Hindlimb muscle (tissue), 1 donor: ENCODE measurements around the gene FAM200A. TPM values are rescaled to one million over a fixed set of nuclear protein-coding genes. Genes with fewer than 3 reads are reported as not detected.
"Not testable (repeated sequence)": the region's sequence is repeated elsewhere in the genome, so short reads cannot be mapped to it uniquely, and the experiment has no call there.

Source experiments
- DNase-seq: peaks from one replicate; pipeline ENCODE4 v3.0.0-alpha.2; 2013
- polyA plus RNA-seq: library from polyadenylated mRNA; unstranded; fragments of 120-200 nt; gene quantifications from one replicate; pipeline ENCODE4 v1.2.1, GENCODE V29; 2013; ENCODE audit not compliant: insufficient read length

The FAM200A gene
- 8.9 TPM for polyA plus RNA-seq

DNA sequence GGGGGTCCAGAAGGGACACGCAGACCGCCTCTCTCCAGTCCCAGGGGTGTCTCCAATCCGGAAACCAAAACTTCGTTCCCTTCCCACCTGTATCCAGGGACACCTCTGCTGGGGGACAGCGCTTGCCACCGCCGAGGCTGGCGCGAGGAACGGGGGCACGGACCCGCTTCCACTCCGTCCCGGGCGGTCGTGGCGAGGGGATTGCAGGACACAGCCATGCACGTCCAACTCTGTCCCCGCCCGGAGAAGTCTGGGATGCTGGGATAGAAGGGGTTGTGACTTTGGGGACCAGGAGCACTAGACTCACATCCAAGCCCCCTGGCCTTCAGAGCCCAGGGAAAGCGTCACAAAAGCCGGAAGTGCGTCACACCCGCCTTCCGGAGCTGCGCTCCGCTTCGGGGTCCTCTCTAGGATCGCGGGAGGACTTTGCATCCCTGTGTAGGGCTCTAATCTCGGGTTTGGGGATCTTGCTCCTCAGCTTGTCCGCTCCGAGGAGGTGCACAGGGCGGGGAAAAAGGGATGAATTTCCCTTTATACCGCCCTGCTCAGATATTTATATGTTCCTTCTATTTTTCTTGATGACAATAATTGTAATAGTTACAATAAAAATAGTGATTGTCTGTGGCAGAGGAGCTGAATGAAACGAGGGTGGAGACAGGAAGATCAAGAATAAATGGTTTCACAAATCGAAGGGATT lies at the start of gene FAM200A:
FAM200A (minus strand) TSS at position 348 of the 697 bp plus-strand sequence. CDS start 3,707 bp downstream, outside the sequence.
- peak; percentile 97 for DNase-seq

DNA sequence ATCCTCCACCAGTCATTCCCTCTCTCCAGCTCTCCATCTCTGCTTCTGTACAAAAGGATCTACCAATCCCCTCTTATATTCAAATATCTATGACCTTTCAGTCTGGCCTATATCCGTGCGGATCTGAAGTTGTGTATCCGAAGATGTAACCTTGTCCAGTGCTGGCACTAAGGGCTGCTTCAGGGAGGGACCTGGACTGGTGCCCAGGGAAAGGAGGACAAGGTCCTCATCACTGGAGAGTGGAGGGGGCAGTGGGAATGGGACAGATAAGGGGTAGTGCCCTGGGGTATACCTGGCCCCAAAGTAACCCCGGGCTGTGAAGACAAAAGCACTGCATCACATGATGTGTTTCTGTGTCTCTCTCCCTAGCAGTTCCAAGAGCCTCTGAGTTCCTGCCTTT lies 47.9 kb upstream of the FAM200A start:
- DNase-seq: no peak

DNA sequence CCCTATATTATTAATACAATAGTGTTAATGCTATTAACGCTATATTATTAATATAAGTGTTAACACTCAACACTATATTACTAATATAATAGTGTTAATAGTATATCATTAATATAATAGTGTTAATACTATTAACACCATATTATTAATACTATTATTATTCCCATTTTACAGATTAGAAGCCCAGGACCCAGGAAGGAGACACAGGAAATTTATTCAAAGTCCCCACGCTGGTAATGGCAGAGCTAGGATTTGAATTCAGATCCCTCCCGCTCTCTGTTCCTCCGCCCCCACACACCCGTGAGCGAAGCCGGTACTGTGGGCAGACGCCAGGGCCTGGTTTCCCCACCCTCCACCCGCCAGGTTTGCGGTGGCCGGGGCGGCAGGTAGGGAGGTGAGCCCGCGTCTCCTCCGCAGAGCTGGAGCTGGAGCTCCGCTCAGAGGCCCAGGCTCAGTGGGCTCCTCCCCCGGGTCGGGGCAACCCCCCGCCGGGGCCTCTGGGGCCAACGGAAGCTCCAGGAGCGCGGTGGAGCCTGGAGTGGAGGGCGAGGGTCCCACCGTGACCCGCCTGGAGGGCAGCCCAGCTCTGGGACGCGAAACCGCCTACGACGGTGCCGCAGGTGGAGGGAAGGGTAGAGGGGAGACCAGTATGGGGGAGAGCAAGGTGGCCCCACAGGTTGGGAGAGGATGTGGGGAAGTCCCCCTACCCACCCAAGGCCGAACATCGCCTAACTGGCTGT lies 46.0 kb upstream of the FAM200A start, which contains the start of gene TMEM225B:
TMEM225B (plus strand) TSS at position 506 of the 740 bp plus-strand sequence. CDS start 6,122 bp downstream, outside the sequence.
- no peak for DNase-seq

DNA sequence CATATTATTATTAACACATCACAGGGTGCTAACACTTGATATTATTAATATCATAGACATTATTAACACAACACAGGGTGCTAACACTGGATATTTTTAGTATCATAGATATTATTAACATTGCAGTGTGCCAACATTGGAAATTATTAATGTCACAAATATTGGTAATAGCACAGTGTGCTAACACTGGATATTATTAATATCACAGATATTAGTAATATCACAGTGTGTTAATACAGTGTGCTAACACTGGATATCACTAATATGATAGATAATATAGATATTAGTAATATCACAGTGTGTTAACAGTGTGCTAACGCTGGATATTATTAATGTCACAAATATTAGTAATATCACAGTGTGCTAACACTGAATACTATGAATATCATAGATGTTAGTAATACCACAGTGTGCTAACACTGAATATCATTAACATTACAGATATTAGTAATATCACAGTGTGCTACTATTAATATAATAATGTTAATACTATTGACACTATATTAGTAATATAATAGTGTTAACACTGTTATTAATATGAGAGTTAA lies 44.6 kb upstream of the FAM200A start:
- no peak for DNase-seq

DNA sequence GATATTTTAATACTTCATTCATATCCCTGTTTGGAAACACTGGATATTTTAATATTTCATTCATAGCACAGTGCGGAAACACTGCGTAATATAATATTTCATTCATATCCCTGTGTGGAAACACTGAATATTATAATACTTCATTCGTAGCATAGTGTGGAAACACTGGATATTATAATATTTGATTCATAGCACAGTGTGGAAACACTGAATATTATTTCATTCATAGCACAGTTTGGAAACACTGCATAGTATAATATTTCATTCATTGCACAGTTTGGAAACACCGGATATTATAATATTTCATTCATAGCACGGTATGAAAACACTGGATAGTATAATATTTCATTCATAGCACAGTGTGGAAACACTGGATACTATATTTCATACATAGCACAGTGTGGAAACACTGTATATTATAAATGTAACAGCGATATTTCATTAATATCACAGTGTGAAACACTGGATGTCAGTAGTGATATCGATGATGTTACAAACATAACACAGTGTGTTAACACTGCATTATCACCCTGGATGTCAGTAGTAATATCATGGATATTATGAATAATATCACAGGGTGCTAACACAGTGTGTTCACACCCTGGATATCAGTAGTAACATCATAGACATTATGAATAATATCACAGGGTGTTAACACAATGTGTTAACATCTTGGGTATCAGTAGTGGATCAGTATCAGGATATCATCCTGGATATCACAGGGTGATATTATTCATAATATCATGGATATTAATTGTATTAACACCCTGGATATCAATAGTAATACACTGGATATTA lies 43.2 kb upstream of the FAM200A start:
- no peak for DNase-seq

DNA sequence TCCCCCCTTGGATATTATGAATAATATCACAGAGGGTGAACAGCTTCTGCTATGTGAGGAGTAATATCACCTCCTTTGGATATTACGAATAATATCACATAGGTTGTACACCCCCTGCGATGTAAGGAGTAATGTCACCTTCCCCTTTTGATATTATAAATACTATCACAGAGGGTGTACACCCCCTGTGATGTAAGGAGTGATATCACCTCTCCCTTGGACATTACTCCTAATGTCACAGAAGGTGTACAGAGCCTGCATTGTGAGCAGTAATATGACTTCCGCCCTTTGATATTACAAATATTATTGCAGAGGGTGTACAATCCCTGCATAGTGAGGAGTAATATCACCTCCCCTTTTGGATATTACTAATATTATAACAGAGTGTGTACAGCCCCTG lies 37.0 kb upstream of the FAM200A start:
- no peak for DNase-seq

DNA sequence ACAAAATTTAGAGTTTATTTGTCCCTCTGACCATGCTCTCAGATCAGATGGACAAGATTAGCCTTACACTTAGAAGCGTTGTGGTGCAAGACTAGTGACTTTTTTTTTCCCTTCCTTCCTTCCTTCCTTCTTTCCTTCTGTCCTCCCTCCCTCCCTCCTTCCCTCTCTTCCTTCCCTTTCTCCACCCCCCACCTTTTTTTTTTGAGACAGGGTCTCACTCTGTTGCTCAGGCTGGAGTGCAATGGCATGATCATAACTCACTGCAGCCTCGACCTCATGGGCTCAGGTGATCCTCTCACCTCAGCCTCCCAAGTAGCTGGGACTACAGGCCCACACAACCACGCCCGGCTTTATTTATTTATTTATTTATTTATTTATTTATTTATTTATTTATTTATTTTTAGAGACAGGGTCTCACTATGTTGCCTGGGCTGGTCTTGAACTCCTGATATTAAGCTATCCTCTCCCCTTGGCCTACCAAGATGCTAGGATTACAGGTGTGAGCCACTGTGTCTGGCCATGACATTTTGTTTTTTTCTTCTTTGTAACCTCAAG lies 28.9 kb upstream of the FAM200A start:
- not testable (repeated sequence) for DNase-seq

DNA sequence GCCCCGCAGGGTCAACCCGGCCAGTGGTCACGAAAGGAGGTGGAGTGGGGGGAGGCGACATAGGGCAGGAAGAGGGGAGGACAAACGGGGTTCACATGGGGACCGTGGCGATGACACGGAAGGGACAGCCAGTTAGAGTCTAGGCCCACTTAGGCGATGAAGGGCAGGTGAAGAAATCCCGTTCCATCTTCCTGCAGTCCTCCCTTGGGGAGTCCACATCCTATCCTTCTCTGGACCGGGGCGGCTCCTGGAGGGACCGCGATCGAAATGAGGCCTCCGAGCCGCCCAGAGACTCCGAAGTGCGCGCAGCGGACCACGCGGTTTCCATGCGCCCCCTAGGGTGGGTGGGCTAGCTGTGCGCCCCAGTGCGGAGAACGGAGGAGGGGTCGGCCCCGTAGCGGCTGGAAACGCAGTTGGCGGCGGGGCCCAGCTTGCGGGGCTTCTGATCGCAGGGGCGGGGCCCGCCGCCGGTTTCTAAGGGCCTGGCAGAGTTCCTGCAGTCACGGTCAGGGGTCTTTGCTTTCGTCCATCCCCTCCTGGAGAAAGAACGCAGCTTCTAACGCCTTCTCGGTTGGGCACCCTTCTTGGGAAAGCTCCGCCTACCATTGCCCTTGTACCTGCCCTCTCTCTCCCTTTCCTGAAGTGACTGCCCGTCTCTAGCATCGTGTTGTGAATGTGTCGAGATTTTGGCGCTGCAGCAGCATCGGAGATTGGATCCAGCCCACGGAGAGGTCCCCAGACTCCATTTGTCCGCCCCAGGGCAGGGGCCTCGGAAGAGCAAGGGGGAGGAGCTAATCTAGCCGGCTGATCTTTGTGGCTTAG lies 28.3 kb upstream of the FAM200A start:
- DNase-seq: peak; percentile 47

DNA sequence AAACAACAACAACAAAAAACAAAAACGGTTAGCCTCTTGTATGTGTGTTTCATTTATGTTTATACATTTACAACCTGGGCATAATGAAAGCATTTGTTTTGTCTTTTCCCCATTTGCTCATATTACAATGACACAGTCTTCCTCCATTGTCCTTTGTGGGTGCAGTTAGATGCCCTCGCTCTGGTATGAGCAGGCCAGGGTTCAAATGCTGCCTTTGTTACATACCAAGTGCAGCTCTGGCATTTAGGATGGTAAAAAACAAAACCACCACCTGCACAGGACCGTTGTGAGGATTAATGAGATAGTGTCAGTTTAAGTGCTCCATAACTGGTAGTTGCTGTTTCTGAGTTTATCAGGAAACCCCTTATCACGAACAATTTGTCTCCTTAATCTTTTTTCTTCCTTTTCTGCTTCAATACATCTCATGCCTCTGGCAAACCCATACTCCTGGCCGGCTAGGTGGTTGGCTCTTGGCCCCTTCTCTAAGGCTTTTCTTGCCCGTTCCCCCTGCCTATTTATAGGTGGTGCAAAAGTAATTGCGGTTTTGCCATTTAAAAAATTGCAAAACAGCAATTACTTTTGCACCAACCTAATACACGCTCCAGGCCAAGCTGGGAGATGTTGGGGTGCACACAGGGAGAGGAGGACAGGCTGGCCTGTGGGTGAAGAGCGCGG lies 27.5 kb upstream of the FAM200A start:
- DNase-seq: no peak

DNA sequence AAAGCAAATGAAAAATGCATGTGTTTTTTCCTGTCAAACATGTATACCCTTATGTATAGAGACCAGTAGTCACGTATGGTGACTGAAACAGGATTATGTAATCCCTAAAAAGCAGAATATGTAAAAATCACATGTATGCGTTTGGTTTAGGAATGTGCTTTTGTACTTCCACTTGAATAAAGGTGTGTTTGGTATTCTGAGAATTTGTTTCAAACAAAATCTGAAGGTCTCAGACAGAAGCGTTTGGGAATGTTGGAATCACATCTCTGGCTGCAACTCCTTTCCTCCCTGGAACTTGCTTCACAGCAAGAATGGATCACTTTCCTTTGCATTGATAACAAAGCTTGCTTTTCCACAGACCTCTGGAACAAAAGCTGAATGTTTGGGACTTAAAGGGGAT lies 24.3 kb upstream of the FAM200A start:
- DNase-seq: no peak

DNA sequence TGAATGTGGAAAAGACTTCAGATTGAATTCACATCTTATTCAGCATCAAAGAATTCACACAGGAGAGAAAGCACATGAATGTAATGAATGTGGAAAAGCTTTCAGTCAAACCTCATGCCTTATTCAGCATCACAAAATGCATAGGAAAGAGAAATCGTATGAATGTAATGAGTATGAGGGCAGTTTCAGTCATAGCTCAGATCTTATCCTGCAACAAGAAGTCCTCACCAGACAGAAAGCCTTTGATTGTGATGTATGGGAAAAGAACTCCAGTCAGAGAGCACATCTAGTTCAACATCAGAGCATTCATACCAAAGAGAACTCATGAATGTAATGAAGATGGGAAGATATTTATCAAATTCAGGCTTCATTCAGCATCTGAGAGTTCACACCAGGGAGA lies 21.3 kb upstream of the FAM200A start:
- no peak for DNase-seq

DNA sequence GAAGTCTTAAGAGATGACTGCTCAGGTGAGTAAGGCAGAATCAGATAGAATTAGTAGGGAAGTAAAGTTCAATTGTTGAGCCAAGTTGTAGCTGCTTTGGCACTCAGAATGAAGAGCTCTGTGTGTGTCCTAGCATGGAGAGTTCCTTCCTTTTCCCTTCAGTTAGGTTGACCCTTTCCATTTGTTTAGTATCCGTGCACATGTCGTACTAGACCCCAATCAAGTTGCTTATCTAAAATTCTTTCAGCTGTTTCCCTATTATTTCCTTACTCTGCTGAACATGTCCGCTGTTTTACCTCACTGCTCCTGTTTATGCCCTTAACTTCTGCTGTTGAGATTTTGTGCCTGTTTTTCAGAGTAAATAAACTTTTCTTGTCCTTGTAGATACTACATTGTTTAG lies 19.9 kb upstream of the FAM200A start:
- no peak for DNase-seq

DNA sequence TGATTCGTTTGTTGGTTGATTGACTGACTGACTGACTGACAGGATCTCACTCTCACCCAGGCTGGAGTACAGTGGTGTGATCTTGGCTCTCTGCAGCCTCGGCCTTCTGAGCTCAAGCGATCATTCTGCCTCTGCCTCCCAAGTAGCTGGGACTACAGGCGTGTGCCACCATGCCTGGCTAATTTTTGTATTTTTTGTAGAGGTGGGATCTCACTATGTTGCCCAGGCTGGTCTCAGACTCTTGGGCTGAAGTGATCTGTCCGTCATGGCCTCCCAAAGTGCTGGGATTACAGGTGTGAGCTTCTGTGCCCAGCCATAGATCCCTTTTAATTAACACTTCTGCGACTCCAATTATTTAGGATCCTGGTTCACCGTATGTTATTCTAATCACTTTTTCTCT lies 16.9 kb upstream of the FAM200A start:
- not testable (repeated sequence) for DNase-seq

DNA sequence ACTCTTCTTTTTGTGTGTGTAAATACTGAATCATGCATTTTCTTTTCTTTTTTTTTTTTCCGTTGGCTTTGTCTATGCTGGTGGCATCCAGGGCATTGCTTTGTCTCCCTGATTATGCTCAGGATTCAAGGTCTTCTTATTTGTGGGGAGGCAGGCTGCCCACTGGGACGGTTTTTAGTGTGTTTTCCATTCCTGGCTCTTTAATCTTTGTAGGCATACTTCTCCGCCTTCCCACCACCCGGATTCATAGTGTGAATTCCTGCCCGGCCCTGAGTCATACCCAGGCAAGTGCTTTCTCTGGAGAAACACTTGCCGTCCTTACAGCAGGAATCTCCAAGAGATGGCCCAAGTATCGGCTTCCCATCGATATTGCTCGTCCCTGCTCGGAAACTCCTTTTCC lies 11.7 kb upstream of the FAM200A start:
- no peak for DNase-seq

DNA sequence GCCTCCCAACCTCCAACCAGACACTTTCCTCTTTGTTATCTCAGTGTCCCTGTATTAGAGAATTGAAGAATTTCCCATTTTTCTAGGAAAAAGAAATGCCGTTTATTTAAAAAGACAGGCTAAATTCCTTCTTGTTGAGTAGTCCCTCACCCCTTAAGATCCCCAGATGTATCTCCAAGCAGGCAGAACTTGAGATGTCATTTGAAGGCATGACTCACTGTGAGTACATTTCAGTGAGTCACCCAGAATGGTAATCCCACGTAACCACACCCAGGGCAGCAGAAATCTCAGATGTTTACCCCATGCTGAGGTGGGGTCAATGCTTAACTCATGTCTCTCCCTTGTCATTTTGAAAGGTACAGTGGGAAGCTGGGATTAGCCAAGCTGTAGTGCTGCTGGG lies 10.9 kb upstream of the FAM200A start:
- no peak for DNase-seq

DNA sequence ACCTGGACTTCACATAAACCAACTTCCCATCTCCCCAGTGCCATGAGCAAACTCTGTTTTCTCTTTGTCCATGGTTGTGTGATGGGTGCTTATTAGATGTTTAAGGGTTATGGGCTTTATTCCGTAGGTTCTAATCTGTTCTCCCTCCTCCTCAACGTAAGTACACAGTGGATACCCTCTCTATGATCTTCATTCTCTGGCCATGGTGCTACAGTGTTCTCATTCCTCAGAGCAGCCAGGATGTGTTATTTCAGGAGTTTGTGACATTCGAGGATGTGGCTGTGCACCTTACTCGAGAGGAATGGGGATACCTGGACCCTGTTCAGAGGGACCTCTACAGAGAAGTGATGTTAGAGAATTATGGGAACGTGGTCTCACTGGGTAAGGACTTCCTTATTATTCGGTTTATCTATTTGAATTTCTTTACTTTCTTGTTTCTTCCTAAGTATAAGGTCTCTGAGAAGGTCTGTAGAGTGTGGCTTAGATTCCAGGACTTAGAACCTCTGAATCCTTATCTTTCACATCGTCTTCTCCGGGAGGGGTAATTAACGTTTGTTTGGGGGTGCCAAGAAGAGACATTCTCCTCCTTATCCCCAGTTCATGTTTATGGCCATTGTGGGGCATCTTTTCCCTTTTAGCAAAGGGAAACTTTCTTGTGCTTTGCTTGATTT lies 10.3 kb upstream of the FAM200A start:
- no peak for DNase-seq

DNA sequence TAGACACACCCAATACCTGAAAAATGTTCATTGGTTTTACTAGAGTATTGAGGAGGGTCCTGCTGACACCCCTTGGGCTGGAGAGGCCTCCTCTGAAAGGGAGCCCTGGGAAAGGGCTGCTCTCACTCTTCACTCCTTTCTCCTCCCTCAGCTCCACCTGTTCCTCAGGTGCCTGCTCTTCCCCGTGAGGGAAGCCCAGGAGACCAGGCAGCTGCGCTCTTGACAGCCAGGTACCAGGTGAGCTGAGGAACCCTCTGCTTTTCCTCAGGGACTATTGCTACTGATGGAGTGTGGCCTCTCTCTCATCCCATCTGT lies 9.8 kb upstream of the FAM200A start:
- no peak for DNase-seq

DNA sequence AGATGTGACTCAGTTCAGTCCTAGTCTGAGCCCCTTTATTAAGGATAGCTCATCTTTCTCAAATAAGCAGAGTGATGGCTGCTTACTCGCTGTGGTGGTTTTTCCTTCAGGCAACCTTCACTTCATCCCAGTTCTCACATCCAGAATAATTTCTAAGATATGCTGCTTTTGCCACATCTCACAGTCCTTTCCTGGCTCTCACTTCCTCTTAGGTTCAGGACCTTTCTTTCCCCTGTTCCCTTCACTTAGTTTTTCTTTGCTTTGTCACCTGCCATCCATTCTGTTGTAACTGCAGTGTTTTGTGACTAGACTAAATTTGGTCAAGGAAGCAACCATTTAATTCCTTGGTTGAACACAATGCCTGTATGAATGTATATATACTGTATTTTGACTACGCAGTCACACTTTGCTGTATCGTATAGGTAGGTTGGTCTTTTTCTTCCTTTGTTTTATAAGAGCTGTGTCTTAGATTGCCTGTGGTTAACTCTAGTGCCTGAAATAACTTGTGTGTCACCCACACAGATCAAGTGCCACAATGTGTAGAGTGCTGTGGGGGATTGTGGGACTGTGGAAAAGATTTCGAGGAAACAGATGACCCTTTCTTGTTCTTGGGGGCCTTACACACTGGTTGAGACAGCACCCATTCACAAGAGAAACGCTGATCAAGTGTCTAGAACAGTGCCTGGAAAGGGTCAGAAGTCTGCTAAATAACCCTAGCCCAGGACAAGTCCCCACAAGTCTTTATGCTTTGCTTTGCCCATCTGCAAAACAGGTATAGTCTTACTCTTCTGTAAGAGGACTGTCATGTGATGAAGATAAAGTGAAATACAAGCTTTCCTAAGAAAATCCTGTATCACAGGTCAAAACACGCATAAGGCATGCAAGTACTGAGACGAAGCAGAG lies 9.2 kb upstream of the FAM200A start:
- DNase-seq: no peak

DNA sequence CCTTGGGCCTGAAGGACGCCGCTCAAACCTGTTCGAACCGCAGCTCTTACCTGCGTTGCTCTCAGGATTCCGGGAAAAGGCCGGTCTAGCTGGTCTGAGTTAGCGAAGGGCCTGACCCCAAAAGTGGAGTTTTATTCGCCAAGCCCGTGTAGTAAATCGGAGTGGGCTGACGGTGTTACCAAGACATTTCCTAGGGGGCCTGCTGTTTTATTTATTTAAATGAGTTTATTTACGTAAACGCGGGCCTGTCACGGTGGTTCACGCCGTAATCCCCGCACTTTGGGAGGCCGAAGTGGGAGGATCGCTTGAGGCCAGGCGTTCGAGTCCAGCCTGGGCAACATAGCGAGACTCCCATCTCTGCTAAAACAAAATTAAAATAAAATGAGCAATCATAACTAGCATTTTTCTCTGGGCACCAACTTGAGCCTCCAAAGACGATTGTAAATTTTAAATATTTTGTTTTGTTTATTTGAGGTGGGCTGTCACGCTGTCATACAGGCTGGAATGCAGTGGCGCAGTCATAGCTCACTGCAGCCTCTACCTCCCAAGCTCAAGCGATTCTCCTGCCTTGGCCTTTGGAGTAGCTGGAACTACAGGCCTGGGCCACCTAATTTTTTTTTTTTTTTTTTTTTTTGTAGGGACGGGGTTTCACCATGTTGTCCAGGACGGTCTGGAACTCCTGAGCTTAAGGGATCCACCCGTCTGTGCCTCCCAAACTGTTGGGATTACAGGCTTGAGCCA lies 7.4 kb upstream of the FAM200A start:
- DNase-seq: no peak
